ENCODE data around the gene MPZL3.

Gene MPZL3, protein sequence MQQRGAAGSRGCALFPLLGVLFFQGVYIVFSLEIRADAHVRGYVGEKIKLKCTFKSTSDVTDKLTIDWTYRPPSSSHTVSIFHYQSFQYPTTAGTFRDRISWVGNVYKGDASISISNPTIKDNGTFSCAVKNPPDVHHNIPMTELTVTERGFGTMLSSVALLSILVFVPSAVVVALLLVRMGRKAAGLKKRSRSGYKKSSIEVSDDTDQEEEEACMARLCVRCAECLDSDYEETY
- 4.4 to 70.1 (median 26.1) reads per million in 18 experiments for total RNA-seq

DNA sequence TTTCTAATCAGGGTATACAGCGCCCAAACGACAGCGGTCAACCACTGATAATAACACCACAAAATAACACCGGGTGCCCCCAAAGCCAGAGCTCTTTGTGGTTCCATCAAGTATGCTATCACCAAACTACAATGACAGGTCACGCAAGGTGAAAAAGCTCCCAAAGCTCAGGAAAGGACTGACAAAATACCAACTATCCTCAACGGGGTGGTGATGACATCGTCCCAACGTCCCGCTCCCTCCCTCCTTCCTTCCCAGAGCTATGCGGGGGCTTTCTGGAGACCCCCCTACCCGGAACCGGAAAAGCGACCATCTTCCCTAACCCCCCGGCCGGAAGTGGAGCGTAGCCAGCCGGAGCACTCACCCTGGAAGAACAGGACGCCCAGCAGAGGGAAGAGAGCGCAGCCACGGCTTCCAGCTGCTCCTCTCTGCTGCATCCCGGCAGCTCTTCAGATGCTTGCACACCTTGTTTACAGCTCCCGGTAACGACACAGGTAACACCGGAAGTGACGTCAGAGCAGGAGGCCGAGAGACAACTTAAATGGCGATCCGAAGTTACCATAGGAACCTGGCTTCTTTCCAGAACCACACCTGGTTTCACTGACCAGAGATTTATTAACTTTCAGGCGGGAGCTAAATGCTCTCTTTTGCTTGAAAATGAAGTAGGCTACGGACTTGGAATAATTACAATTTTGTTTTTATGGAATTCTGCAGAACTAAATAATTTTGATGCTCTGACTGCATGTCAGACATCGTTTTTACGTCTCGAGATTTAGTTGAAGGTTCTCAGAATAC lies at the start of gene MPZL3:
Gene MPZL3 (minus strand): TSS at position 508 of the 795 bp plus-strand sequence. CDS start 71 bp downstream, at position 437.
- peak; percentile 50 to 73 for DNase-seq

GRCh38 chr11:118301600-118302195 lies 49.5 kb upstream of the MPZL3 start:
- no peak for DNase-seq

DNA sequence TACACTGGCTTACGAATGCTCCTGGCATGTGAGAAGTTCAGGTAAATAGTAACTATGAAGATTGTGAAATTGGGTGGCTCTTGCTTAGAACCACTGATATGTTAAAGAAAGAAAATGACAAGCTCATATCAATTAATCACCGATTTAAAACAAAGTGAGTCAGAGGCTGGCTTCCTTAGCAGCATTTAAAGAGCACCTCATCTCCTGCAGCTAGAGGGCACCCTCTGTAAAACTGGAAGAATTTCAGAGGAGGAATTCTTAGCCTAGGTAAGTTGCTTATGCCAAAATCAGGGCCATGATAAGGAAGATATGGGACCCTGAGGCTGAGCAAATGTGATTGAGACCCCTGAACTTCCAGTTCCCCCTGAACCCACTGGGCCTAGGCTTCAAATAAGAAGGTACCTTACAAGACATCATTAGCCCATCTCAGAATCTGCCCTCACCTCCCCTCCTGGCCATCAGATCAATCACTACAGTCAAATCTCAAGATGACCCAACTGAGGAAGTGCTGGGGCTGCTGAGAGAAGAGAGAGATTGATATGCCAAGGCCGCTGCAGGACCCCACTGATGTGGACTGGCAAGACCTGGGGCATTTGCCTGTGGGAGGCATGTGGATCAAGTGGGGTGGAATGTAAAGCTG lies 43.8 kb upstream of the MPZL3 start:
- peak; percentile 46 to 60 for DNase-seq

DNA sequence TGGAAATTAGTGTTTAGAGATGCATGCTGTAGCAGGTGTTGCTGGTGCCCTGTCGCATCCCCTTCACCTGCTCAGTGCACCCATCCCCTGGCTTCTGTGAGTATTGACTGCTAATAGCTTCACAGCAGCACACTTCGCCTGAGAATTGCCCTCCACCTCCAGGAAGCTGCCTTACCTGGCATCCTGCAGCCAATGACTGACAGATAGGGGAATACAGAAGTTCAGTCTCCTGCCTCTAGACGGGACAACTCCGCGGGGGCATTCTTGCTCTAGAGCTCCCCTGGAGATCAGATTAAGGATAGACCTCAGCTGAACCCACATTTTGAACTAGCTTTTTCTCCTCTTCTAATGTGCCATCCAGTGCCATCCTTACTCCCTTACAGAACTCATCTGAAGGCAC lies 43.0 kb upstream of the MPZL3 start:
- peak in 1 of 2 donors; percentile 26 for DNase-seq

GRCh38 chr11:118294053-118294452 lies 41.9 kb upstream of the MPZL3 start:
- DNase-seq, result no peak

GRCh38 chr11:118291477-118292135 lies 39.4 kb upstream of the MPZL3 start:
- peak; percentile 84 to 92 for DNase-seq

DNA sequence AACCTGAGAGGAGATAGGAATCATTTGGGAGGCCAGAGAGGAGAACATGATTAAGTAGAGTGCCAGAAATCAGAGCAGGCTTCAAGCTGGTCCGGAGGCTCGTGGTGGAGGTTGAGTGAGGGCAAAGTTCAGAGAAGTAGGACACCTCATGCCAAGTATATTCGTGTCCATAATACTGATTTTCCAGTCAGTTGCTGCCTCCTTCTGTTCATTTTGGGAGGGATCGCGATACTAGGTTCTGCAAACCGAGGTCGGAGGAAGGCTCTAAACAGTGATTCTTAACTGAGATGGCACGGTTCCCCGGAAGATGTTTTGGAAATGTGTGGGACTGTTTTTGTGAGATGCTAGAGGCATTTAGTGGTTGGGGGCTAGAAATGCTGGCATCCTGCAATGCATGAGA lies 38.8 kb upstream of the MPZL3 start:
- peak; percentile 85 to 87 for DNase-seq

GRCh38 chr11:118289401-118289800 lies 37.2 kb upstream of the MPZL3 start:
- no peak for DNase-seq

DNA sequence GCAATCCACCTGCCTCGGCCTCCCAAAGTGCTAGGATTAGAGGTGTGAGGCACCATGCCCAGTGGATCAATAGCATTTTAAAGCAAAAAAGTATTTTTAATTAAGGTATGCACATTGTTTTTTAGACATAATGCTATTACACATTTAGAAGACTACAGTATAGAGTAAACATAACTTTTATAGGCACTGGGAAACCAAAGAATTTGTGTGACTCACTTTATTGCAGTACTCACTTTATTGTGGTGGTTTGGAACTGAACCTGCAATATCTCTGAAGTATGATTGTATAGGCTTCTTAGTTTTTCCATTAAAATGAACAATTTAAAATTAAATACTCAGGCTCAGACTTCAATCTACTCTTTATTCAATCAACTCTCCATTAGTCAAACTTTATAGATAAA lies 34.8 kb upstream of the MPZL3 start:
- DNase-seq, result no peak

- no peak for DNase-seq
Observed at GRCh38 chr11:118286545-118286944, 34.4 kb upstream of the MPZL3 start.

DNA sequence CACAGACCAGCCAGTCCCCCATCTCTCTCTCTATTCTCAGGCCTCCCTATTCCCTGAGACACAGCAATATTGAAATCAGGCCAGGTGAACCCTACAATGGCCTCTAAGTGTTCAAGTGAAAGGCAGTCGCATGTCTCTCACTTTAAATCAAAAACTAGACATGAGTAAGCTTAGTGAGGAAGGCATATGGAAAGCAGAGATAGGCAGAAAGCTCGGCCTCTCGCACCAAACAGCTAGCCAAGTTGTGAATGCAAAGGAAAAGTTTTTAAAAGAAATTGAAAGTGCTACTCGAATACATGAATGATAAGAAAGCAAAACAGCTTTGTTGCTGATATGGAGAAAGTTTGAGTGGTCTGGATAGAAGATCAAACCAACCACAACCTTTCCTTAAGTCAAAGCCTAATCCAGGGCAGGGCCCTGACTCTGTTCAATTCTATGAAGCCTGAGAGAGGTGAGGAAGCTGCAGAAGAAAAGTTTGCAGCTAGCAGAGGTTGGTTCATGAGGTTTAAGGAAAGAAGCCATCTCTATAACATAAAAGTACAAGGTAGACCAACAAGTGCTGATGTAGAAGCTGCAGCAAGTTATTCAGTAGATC lies 31.7 kb upstream of the MPZL3 start:
- DNase-seq, result no peak

GRCh38 chr11:118283037-118283636 lies 31.0 kb upstream of the MPZL3 start:
- no peak for DNase-seq

DNA sequence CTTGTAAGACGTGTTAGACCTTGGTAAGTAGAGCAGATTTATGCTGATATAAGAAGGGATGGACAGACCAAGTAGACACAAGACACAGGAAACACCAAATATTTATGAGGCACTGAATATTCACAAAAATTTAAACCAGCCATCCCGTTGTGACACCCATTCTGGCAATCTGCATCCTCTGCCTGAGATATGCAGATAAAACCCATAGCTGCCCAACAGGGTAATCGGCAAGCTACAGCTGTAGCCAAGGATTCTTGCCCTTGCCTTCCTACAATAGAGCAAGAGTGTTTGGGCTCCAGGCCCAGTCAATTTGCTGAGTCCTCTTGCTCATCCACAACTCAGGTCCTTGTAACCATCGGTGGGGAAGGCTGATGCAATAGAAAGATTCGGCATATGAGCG lies 30.4 kb upstream of the MPZL3 start:
- no peak for DNase-seq

GRCh38 chr11:118281284-118281683 lies 29.1 kb upstream of the MPZL3 start:
- DNase-seq, result no peak

DNA sequence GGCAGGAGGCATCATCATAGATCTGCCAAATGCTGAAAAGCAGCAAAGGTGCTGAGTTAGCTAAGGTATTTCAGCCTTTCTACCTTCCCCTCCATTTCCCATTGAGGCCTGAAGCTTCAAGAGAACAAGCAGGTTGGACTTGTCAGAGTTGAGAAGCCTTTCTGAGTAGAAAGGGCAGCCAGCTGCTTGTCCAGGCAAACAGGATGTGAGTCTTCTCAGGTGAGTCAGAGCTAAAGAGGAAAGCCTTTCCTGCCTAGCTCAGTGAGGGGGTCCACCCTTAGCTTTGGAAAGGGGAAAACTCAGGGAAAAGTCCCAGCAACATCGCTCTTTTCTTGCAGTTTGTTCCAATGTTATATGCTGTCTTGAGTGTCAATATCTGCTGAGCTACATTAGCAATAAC lies 25.1 kb upstream of the MPZL3 start:
- no peak for DNase-seq

- DNase-seq, result no peak
Observed at GRCh38 chr11:118276422-118276821, 24.3 kb upstream of the MPZL3 start.

- DNase-seq, result no peak
Observed at GRCh38 chr11:118275176-118275575, 23.0 kb upstream of the MPZL3 start.

- no peak for DNase-seq
Observed at GRCh38 chr11:118274186-118274585, 22.0 kb upstream of the MPZL3 start.

GRCh38 chr11:118272001-118272400 lies 19.8 kb upstream of the MPZL3 start:
- DNase-seq, result no peak

GRCh38 chr11:118267486-118267885 lies 15.3 kb upstream of the MPZL3 start:
- DNase-seq, result no peak

DNA sequence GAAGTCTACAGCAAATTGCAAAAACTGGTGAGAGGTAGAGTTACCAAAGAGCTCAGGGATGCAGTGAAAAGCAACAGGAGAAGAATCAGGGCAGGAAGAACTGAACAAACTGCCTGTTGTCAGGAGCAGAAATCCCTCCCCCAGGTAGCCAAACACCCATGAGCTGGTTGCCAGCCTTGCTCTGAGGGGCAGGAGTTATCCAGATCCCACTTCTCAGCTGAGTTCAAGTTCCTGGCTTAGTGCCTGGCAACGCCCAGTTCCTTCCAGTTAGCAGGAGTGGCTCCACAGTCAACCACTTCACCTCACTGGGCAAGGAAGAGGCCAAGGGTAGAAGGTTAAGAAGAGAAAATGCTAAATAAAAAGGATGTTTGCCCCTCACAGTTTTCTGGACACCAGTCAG lies 13.8 kb upstream of the MPZL3 start:
- no peak for DNase-seq

Measured in inflammatory macrophage (primary cell).